ENCODE data around the gene SLX4IP. TPM values are rescaled to one million over a fixed set of nuclear protein-coding genes. Genes with fewer than 3 reads are reported as not detected.
A peak's percentile ranks its signal among the peaks of the same experiment; 100 is the strongest.

Gene SLX4IP
- total RNA-seq, 2 experiments from 2014 or later: 8.8 to 8.9 TPM

- ChIA-PET CTCF (interaction anchor here (0.7 to 3.5 kb wide), 5 partner anchors 8 to 196 kb away, joined by 3 to 16 read pairs (median 3); no protein-coding TSS in a partner anchor), POLR2A (no interaction called here)
- DNase-seq: no peak
- ATAC-seq: no peak
- H3K36me3 Mint-ChIP-seq (ENCODE audit: low read depth): no peaks in the 10 kb centered on the region
- H3K9me3 Mint-ChIP-seq (ENCODE audit: insufficient read depth): no peaks in the 10 kb centered on the region
- peaks cover 34% of the 10 kb centered on the region for H3K4me1 Mint-ChIP-seq (ENCODE audit: low read depth)
- H3K4me3 Mint-ChIP-seq: no peak overlapping the region
- H3K27me3 Mint-ChIP-seq (ENCODE audit: low read depth): no peaks in the 10 kb centered on the region
- H3K27ac Mint-ChIP-seq: no peak overlapping the region
Measured at GRCh38 chr20:10513061-10513460, 78.0 kb downstream of the SLX4IP start.

GRCh38 chr20:10513931-10514575, 78.9 kb downstream of the SLX4IP start:
- Mint-ChIP-seq H3K27me3 (ENCODE audit: low read depth) (no peaks in the 10 kb centered on the region), H3K4me1 (ENCODE audit: low read depth) (peaks cover 35% of the 10 kb centered on the region), H3K4me3 (no peak overlapping the region), H3K27ac (no peak overlapping the region), H3K9me3 (ENCODE audit: insufficient read depth) (no peaks in the 10 kb centered on the region), H3K36me3 (ENCODE audit: low read depth) (no peaks in the 10 kb centered on the region)
- DNase-seq (no peak), ATAC-seq (no peak)
- ChIA-PET POLR2A (no interaction called here), CTCF (interaction anchor here (0.6 to 3.5 kb wide), 4 partner anchors 14 to 162 kb away, joined by 3 to 16 read pairs (median 3); partner anchors contain the start of gene SLX4IP)

- H3K27me3 Mint-ChIP-seq (ENCODE audit: low read depth): no peaks in the 10 kb centered on the region
- ATAC-seq (no peak), DNase-seq (no peak)
- H3K27ac Mint-ChIP-seq: no peak overlapping the region
- H3K9me3 Mint-ChIP-seq (ENCODE audit: insufficient read depth): no peaks in the 10 kb centered on the region
- H3K4me1 Mint-ChIP-seq (ENCODE audit: low read depth): peaks cover 52% of the 10 kb centered on the region
- H3K4me3 Mint-ChIP-seq: no peak overlapping the region
- H3K36me3 Mint-ChIP-seq (ENCODE audit: low read depth): peaks cover 6% of the 10 kb centered on the region
- ChIA-PET CTCF (interaction anchor here (1.6 kb wide), 1 partner anchor 155 kb away, joined by 3 read pairs; no protein-coding TSS in a partner anchor), POLR2A (no interaction called here)
Measured at GRCh38 chr20:10516529-10516928, 81.4 kb downstream of the SLX4IP start.

GRCh38 chr20:10519361-10520046, 84.4 kb downstream of the SLX4IP start:
- DNase-seq (no peak), ATAC-seq (no peak)
- POLR2A ChIA-PET: no interaction called here
- Mint-ChIP-seq H3K27me3 (ENCODE audit: low read depth) (no peaks in the 10 kb centered on the region), H3K4me1 (ENCODE audit: low read depth) (peaks cover 45% of the 10 kb centered on the region), H3K9me3 (ENCODE audit: insufficient read depth) (no peaks in the 10 kb centered on the region), H3K4me3 (no peak overlapping the region), H3K27ac (no peak overlapping the region), H3K36me3 (ENCODE audit: low read depth) (peaks cover 6% of the 10 kb centered on the region)
- CTCF ChIA-PET: interaction anchor here (1.0 kb wide), 1 partner anchor 45 kb away, joined by 3 read pairs; no protein-coding TSS in a partner anchor

GRCh38 chr20:10520528-10520927, 85.4 kb downstream of the SLX4IP start:
- H3K4me3 Mint-ChIP-seq: no peak overlapping the region
- H3K27ac Mint-ChIP-seq: no peak overlapping the region
- POLR2A ChIA-PET: no interaction called here
- DNase-seq: no peak
- H3K36me3 Mint-ChIP-seq (ENCODE audit: low read depth): peaks cover 6% of the 10 kb centered on the region
- H3K9me3 Mint-ChIP-seq (ENCODE audit: insufficient read depth): no peaks in the 10 kb centered on the region
- CTCF ChIA-PET: interaction anchor here (1.0 to 2.1 kb wide), 3 partner anchors 8 to 155 kb away, joined by 3 to 9 read pairs (median 3); no protein-coding TSS in a partner anchor
- ATAC-seq: no peak
- H3K4me1 Mint-ChIP-seq (ENCODE audit: low read depth): peaks cover 41% of the 10 kb centered on the region
- H3K27me3 Mint-ChIP-seq (ENCODE audit: low read depth): no peaks in the 10 kb centered on the region

- CTCF ChIA-PET: interaction anchor here (1.0 to 2.1 kb wide), 4 partner anchors 9 to 154 kb away, joined by 3 to 9 read pairs (median 3); no protein-coding TSS in a partner anchor
- H3K4me1 Mint-ChIP-seq (ENCODE audit: low read depth): peaks cover 35% of the 10 kb centered on the region
- H3K27me3 Mint-ChIP-seq (ENCODE audit: low read depth): no peaks in the 10 kb centered on the region
- POLR2A ChIA-PET: interaction anchor here (1.0 kb wide), 1 partner anchor 87 kb away, joined by 3 read pairs; the partner anchor contains the start of gene MKKS
- H3K4me3 Mint-ChIP-seq: no peak overlapping the region
- H3K36me3 Mint-ChIP-seq (ENCODE audit: low read depth): peaks cover 6% of the 10 kb centered on the region
- H3K9me3 Mint-ChIP-seq (ENCODE audit: insufficient read depth): no peaks in the 10 kb centered on the region
- DNase-seq (no peak), ATAC-seq (peak; percentile 39)
- no peak overlapping the region for H3K27ac Mint-ChIP-seq
Measured at GRCh38 chr20:10521068-10521831, 86.1 kb downstream of the SLX4IP start.

GRCh38 chr20:10521836-10522235, 86.7 kb downstream of the SLX4IP start:
- CTCF ChIA-PET: interaction anchor here (1.1 to 2.1 kb wide), 2 partner anchors 15 to 68 kb away, joined by 3 to 9 read pairs; no protein-coding TSS in a partner anchor
- POLR2A ChIA-PET: interaction anchor here (1.0 kb wide), 1 partner anchor 88 kb away, joined by 3 read pairs; the partner anchor contains the start of gene MKKS
- H3K36me3 Mint-ChIP-seq (ENCODE audit: low read depth): peaks cover 6% of the 10 kb centered on the region
- DNase-seq: no peak
- peaks cover 35% of the 10 kb centered on the region for H3K4me1 Mint-ChIP-seq (ENCODE audit: low read depth)
- H3K9me3 Mint-ChIP-seq (ENCODE audit: insufficient read depth): no peaks in the 10 kb centered on the region
- H3K27me3 Mint-ChIP-seq (ENCODE audit: low read depth): no peaks in the 10 kb centered on the region
- no peak for ATAC-seq
- H3K27ac Mint-ChIP-seq: no peak overlapping the region
- no peak overlapping the region for H3K4me3 Mint-ChIP-seq

GRCh38 chr20:10522328-10522727, 87.2 kb downstream of the SLX4IP start:
- Mint-ChIP-seq H3K27me3 (ENCODE audit: low read depth) (no peaks in the 10 kb centered on the region), H3K4me3 (no peak overlapping the region), H3K36me3 (ENCODE audit: low read depth) (peaks cover 6% of the 10 kb centered on the region), H3K4me1 (ENCODE audit: low read depth) (peaks cover 35% of the 10 kb centered on the region), H3K9me3 (ENCODE audit: insufficient read depth) (no peaks in the 10 kb centered on the region), H3K27ac (no peak overlapping the region)
- ChIA-PET CTCF (interaction anchor here (1.1 to 2.1 kb wide), 2 partner anchors 14 to 69 kb away, joined by 3 to 9 read pairs; no protein-coding TSS in a partner anchor), POLR2A (interaction anchor here (1.0 kb wide), 1 partner anchor 88 kb away, joined by 3 read pairs; the partner anchor contains the start of gene MKKS)
- DNase-seq: no peak
- no peak for ATAC-seq

GRCh38 chr20:10523443-10523842, 88.3 kb downstream of the SLX4IP start:
- ChIA-PET POLR2A (no interaction called here), CTCF (interaction anchor here (1.2 kb wide), 1 partner anchor 13 kb away, joined by 3 read pairs; no protein-coding TSS in a partner anchor)
- Mint-ChIP-seq H3K27me3 (ENCODE audit: low read depth) (no peaks in the 10 kb centered on the region), H3K36me3 (ENCODE audit: low read depth) (peaks cover 6% of the 10 kb centered on the region), H3K9me3 (ENCODE audit: insufficient read depth) (no peaks in the 10 kb centered on the region), H3K27ac (no peak overlapping the region), H3K4me3 (no peak overlapping the region), H3K4me1 (ENCODE audit: low read depth) (peaks cover 35% of the 10 kb centered on the region)
- no peak for DNase-seq
- ATAC-seq: no peak

GRCh38 chr20:10524034-10524476, 89.0 kb downstream of the SLX4IP start:
- no peak for DNase-seq
- POLR2A ChIA-PET: interaction anchor here (0.6 kb wide), 1 partner anchor 44 kb away, joined by 4 read pairs; no protein-coding TSS in a partner anchor
- no peaks in the 10 kb centered on the region for H3K9me3 Mint-ChIP-seq (ENCODE audit: insufficient read depth)
- CTCF ChIA-PET: interaction anchor here (1.2 to 1.7 kb wide), 2 partner anchors 9 to 13 kb away, joined by 3 to 5 read pairs; no protein-coding TSS in a partner anchor
- no peak overlapping the region for H3K4me3 Mint-ChIP-seq
- peaks cover 6% of the 10 kb centered on the region for H3K36me3 Mint-ChIP-seq (ENCODE audit: low read depth)
- no peaks in the 10 kb centered on the region for H3K27me3 Mint-ChIP-seq (ENCODE audit: low read depth)
- peaks cover 34% of the 10 kb centered on the region for H3K4me1 Mint-ChIP-seq (ENCODE audit: low read depth)
- no peak overlapping the region for H3K27ac Mint-ChIP-seq
- no peak for ATAC-seq

GRCh38 chr20:10524643-10525042, 89.5 kb downstream of the SLX4IP start:
- H3K27ac Mint-ChIP-seq: no peak overlapping the region
- peaks cover 28% of the 10 kb centered on the region for H3K4me1 Mint-ChIP-seq (ENCODE audit: low read depth)
- no peak for DNase-seq
- no peak for ATAC-seq
- H3K4me3 Mint-ChIP-seq: no peak overlapping the region
- H3K27me3 Mint-ChIP-seq (ENCODE audit: low read depth): no peaks in the 10 kb centered on the region
- H3K36me3 Mint-ChIP-seq (ENCODE audit: low read depth): peaks cover 3% of the 10 kb centered on the region
- POLR2A ChIA-PET: interaction anchor here (0.6 to 0.7 kb wide), 2 partner anchors 44 to 90 kb away, joined by 4 read pairs; partner anchors contain the start of gene SLX4IP
- H3K9me3 Mint-ChIP-seq (ENCODE audit: insufficient read depth): no peaks in the 10 kb centered on the region
- CTCF ChIA-PET: interaction anchor here (1.0 to 1.7 kb wide), 2 partner anchors 9 to 12 kb away, joined by 5 read pairs; no protein-coding TSS in a partner anchor
